Glomerular endothelial cell (primary cell): ENCODE results near the gene KRT25. TPM values are rescaled to one million over a fixed set of nuclear protein-coding genes. Genes with fewer than 3 reads are reported as not detected.

Experiments used
- DNase-seq: peaks from one replicate; pipeline ENCODE4 v3.0.0-alpha.2; 2011; ENCODE audit warnings: low read depth, low spot score; ENCODE audit errors: extremely low read depth
- total RNA-seq: library from RNA; depleted of rRNA; stranded (reverse); fragments of >200 nt; gene quantifications from 2 replicates; pipeline ENCODE4 v1.2.3, GENCODE V29; 2015

Gene KRT25
- total RNA-seq = not detected in 2 replicates

GRCh38 chr17:40755231-40755630 lies at the start of gene KRT25:
TSS of gene KRT25 (minus strand) at chr17:40755331. CDS start at chr17:40755271, 60 bp downstream.
- DNase-seq = no peak

DNA sequence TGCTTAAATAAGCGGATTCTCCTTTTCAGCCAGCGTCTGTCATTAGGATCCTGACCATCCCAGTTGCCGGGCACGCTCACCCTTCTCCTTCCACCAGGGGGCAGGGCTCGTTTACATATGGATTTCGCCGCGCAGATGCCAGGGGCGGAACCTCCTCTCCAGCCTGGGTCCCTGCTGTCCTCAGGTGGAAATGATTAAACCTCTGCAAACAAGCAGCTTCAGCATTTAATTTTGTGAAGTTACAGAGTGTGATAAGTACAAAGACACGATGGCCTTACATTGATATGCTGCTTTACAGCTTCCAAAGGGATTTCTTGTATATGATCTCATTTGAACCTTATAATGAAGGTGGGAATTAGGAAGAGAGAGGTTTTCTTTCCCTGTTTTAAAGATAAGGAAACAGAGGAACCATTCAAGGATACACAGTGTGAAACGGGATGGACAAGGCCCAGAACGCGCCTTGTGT lies 48.5 kb upstream of the KRT25 start:
- no peak for DNase-seq

GRCh38 chr17:40801157-40801556 lies 46.0 kb upstream of the KRT25 start:
- no peak for DNase-seq

GRCh38 chr17:40800381-40800780 lies 45.2 kb upstream of the KRT25 start:
- no peak for DNase-seq

- DNase-seq = no peak
Observed at GRCh38 chr17:40799859-40800258, 44.7 kb upstream of the KRT25 start, which contains the start of gene KRT28. TSS of gene KRT28 (minus strand) at chr17:40799959. CDS start at chr17:40799893, 66 bp downstream.

GRCh38 chr17:40796846-40797245 lies 41.7 kb upstream of the KRT25 start:
- DNase-seq = no peak

DNA sequence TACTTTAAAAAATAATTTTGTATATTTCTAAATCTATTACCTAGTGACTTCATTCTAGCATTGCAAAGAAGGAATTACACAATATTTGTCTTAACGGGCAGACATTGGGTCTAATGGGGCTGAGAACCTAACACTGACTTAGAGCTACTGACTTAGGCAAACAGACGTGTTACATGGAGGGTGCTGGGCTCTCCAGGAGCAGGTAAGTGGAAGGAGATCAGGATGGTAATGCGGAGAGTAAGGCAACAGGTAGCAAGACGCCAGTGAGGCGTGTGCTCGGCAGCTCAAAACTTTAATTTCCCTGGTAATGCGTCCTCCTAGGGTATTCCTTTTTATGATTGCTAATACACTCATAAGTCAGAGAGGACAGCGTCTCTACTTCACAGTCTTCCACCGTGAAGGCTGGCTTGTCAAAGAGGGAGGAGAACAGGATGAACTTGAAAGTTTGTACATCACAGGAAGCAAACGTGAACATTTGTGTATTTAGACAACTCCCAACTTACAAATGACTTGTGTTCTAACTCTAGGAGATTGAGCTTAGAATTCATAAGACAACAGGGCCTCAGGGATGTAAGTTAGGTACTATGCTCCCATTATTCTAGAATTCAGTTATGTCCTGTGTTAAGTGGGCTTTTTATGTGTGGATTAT lies 40.0 kb upstream of the KRT25 start:
- no peak for DNase-seq

DNA sequence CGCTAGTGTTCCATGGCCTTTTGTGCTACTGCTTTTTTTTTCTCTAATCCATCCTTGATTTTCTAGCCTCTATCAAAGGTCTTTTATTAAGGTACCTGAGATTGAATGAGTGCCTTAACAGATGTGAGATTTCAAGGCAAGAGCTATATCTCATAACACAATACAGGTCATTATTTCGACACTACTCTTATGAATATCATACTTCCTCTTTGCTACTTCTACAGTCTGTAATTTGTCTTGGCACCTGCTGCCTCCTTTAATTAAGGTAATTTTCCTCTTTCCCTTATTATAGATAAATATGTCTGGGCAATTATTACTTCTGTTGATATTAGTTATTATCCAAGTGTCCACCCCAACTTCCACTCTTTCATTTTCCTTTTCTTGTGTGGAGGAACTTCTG lies 39.3 kb upstream of the KRT25 start:
- no peak for DNase-seq

DNA sequence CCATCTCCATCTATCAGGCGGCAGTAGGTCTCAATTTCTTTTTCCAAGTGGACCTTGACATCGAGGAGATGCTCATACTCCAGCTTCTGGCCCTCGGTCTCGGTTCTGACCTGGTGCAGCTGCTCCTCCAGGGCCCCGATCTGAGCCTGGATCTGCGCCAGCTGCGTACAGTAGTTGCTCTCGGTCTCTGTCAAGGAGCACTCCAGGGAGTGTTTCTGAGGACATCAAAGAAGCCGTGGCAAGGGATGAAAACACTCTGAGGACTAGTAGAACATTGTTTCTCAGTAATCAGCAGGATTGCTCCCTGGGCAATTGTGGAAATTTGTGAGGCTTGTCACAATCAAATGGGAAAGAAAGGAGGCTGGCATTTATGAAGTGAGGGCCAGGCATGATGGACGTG lies 38.7 kb upstream of the KRT25 start:
- no peak for DNase-seq

DNA sequence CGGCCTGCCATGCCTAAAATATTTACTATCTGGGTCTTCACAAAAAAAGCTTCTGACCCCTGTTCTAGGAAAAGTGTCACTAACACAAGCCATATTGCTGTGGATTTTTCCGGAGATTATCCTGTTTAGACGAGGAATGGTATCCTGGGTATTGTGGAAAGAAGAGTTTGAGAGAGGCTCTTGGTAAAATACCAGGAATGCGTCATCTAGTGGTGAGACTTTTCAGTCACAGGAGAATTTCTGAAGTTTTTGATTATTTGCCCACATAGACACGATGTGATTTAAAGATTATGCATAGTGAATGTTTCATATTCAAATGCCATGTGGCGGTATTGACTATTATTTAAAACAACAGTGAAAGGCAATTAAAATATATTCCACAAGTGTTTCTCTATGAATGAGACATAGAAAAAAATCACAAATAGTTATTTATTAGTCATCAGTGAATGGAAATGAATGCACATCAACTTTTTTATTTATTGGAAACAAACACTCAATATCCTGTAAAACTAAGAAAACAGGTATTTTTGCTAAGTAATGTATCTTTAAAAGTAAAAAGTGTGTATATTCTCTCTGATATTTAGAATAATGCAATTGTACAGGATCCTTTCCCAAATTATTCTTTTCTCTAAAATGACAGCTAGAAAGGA lies 36.8 kb upstream of the KRT25 start:
- DNase-seq = peak; percentile 9

GRCh38 chr17:40791111-40791510 lies 36.0 kb upstream of the KRT25 start:
- no peak for DNase-seq

DNA sequence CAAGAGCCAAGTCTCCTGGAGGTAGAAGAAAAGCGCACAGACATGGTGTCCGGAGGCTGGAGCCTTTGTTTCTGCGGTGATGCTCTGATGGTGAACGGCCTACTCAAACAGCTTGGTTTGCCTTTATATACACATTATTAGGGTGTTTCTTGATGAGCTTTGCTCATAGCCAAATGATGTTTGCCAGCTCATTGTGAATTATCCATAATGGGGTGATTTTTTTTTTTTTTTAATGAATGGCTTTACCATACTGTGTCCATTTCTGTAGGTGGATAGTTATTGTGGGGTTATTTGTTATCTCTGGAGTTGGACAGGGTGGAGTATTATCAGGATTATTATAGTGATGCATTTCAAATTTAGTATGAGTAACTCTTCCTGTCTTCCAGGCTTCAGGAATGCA lies 27.3 kb upstream of the KRT25 start, which contains the start of gene KRT27:
KRT27 (minus strand) TSS at position 101 of the 400 bp plus-strand sequence; CDS start at position 44, 57 bp downstream.
- no peak for DNase-seq

DNA sequence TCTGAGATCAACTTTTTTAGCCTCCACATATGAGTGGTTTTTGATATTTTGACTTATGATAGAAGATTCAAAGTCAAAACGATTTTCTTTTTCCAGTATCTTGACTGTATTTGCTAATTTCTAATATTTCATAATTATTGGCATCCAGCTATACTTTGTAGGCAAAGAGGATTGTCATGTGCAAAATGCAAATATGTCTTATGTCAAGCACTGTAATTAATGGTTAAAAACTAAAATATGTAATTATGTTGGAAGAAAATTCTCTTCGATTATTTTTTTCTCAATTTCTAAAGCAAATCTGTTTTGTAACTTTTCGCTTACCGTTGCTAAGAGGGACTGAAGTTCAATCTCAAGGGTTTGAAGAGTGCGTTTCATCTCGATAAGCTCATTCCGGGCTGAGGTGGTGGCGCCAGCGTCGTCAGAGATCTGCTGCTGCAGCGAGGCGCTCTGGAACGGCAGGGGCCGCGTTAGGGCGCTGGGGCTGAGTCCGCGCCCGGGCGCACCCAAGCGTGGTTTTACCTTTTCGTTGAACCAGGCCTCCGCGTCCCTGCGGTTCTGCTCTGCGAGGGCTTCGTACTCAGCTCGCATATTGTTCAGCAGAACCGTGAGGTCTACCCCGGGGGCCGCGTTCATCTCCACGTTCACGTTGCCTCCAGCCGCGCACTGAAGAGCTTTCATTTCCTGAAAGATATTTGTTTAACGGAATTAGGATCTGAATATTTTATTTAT lies 24.2 kb upstream of the KRT25 start:
- no peak for DNase-seq

- no peak for DNase-seq
Observed at GRCh38 chr17:40778461-40778860, 23.3 kb upstream of the KRT25 start.

GRCh38 chr17:40777971-40778370 lies 22.8 kb upstream of the KRT25 start:
- DNase-seq = no peak

- no peak for DNase-seq
Observed at GRCh38 chr17:40777459-40777858, 22.3 kb upstream of the KRT25 start.

DNA sequence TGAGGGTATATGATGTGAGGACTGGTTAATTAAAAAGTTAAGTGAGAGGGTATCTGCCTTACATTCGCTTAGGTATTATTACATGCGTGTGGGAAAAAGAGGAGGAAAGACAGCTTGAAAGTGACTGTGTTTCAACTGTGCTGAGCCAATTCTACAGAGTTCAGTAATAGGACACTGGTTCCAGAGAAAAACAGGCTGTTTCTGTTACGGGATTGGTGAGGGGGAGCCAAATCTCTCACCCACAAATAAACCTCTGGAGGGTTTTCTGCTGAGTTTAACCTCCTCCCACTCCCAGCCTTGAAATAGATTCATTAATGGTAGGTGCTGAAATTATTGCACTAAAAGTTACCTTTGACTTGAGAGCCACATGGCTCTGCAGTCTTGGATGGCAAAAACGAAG lies 20.8 kb upstream of the KRT25 start:
- no peak for DNase-seq

DNA sequence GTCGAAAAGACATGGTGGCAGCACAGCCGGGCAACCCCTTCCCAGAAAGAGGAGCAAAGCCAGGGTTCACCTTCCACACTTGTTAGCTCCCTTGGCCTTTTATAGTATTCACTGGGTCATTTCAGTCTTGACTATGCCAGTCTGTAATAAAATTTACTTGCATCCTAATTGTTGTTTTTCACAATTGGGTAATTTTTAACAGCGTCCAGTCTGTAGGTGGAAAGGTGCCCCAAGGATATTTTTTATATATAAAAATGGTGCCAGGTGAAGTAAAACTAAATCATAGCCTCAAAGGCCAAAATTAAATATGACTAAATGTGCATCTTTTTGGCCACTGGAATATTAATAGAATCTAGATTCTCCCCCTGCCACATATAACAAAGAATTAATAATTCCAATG lies 17.0 kb upstream of the KRT25 start, which contains the start of gene KRT26:
KRT26 (minus strand) TSS at position 101 of the 400 bp plus-strand sequence; CDS start at position 13, 88 bp downstream.
- DNase-seq = no peak

DNA sequence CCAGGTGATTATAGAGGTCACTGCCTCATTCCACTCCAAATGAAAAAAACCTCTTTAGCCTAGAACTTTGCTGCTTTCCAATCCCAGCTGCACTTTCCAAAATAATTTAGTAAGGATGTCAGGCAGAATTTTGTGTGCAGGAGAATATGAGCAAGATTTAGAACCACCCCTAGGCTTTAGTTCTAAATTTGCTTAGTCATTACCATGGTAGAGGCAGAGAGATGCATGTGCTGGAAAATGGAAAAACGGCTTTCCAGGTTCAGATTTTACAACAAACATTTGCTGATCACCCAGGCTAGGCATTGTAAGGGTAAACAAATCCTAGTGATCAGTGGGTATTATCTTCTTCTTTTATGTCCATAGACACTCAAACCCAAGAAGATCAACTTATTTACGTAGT lies 10.5 kb upstream of the KRT25 start:
- DNase-seq = no peak

DNA sequence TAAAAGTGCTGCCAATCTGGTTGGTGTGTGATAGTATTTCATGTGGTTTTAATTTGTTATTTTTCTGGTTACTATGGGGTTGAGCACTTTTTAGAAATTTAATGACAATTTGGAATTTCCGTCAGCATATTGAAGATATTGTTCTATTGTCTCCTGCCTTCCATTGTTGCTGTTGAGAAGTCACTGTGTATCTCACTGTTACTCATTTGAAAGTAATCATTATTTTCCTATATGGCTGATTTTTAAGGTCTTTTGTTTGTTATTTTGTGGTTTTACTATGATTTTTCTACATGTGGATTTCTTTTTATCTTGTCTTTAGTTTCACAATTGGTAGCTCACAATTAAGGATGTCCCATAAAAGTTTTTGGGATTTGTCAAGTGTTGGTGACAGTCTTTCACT lies 8.6 kb upstream of the KRT25 start:
- DNase-seq = no peak
